H1 (cell line): ENCODE results near the gene ANK3.

ENCODE experiments used
- EGR1 ChIP-seq: IDR thresholded peaks from 2 replicates; pipeline ENCODE4 v1.6.1; 2011; ENCODE audit warnings: low read depth, low read length, borderline replicate concordance
- HDAC2 ChIP-seq, 2 experiments: fragments of 300-600 bp in 1 of 2; sonication (generic) in 1 of 2; IDR thresholded peaks; 2 replicates each; pipeline ENCODE4 v1.6.1; 2011 to 2012; ENCODE audit warnings: low read depth in 2 of 2, low read length in 2 of 2, mild to moderate bottlenecking in 2 of 2, moderate library complexity in 2 of 2, borderline replicate concordance in 1 of 2, inconsistent platforms in 1 of 2
- POLR2A ChIP-seq, 2 experiments: IDR thresholded peaks; 1 replicate in 1 of 2; 2 replicates in 1 of 2; pipeline ENCODE4 v1.6.1; 2011; ENCODE audit warnings: low read depth in 2 of 2, low read length in 2 of 2, mild to moderate bottlenecking in 2 of 2; ENCODE audit errors: control extremely low read depth in 1 of 2
- POLR2AphosphoS5 ChIP-seq: IDR thresholded peaks from 2 replicates; pipeline ENCODE4 v1.6.1; 2011; ENCODE audit warnings: low read depth, low read length
- SP4 ChIP-seq: IDR thresholded peaks from 2 replicates; pipeline ENCODE4 v1.6.1; 2012; ENCODE audit warnings: low read length, inconsistent platforms
- TCF12 ChIP-seq: IDR thresholded peaks from 2 replicates; pipeline ENCODE4 v1.6.1; 2011; ENCODE audit warnings: low read depth, mild to moderate bottlenecking, low read length
- TEAD4 ChIP-seq: IDR thresholded peaks from 2 replicates; pipeline ENCODE4 v1.6.1; 2012; ENCODE audit warnings: low read depth, low read length, inconsistent platforms, mixed read lengths
- YY1 ChIP-seq: IDR thresholded peaks from 2 replicates; pipeline ENCODE4 v1.6.1; 2011; ENCODE audit warnings: low read depth, mild to moderate bottlenecking, low read length
- TF ChIP-seq, protein P1 (sequence below): IDR thresholded peaks from 2 replicates; pipeline ENCODE4 v1.6.1; 2011; ENCODE audit warnings: low read length, improper control_type of control experiment
- TF ChIP-seq, protein P2 (sequence below), 3 experiments: IDR thresholded peaks; 1 replicate in 2 of 3; 2 replicates in 1 of 3; pipeline versions ENCODE4 v1.5.1 to v1.6.1; 2011; ENCODE audit warnings: low read length in 3 of 3, mild to moderate bottlenecking in 3 of 3, inconsistent platforms in 2 of 3, low read depth in 1 of 3, moderate library complexity in 1 of 3; ENCODE audit not compliant: insufficient read depth in 1 of 3; ENCODE audit errors: control extremely low read depth in 1 of 3

DNA sequence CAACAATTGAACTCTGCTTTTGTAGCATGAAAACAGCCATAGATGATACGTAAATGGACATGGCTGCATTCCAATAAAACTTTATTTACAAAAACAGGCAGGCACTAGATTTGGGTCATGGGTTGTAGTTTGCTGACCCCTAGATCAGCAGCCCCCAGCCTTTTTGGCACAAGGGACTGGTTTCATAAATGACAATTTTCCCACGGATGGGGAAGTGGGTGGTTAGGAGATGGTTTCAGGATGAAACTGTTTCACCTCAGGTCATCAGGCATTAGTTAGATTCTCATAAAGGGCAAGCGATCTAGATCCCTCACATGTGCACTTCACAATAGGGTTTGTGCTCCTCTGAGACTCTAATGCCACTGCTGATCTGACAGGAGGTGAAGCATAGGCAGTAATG is 16.5 kb upstream of the ANK3 start:
- TF ChIP-seq, protein P1, sequence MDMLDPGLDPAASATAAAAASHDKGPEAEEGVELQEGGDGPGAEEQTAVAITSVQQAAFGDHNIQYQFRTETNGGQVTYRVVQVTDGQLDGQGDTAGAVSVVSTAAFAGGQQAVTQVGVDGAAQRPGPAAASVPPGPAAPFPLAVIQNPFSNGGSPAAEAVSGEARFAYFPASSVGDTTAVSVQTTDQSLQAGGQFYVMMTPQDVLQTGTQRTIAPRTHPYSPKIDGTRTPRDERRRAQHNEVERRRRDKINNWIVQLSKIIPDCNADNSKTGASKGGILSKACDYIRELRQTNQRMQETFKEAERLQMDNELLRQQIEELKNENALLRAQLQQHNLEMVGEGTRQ, result no peak
- TF ChIP-seq TEAD4 (no peak), HDAC2 (IDR thresholded peaks at IDR 0.05; ENCODE audit: borderline replicate concordance in 1 of 2, low read depth in 2 of 2, low read length in 2 of 2) (no peak), TCF12 (no peak), POLR2AphosphoS5 (no peak), EGR1 (no peak), YY1 (no peak), SP4 (no peak), POLR2A (IDR thresholded peaks at IDR 0.05; ENCODE audit: control extremely low read depth in 1 of 2, low read depth in 2 of 2, low read length in 2 of 2) (no peak)
- TF ChIP-seq, protein P2, sequence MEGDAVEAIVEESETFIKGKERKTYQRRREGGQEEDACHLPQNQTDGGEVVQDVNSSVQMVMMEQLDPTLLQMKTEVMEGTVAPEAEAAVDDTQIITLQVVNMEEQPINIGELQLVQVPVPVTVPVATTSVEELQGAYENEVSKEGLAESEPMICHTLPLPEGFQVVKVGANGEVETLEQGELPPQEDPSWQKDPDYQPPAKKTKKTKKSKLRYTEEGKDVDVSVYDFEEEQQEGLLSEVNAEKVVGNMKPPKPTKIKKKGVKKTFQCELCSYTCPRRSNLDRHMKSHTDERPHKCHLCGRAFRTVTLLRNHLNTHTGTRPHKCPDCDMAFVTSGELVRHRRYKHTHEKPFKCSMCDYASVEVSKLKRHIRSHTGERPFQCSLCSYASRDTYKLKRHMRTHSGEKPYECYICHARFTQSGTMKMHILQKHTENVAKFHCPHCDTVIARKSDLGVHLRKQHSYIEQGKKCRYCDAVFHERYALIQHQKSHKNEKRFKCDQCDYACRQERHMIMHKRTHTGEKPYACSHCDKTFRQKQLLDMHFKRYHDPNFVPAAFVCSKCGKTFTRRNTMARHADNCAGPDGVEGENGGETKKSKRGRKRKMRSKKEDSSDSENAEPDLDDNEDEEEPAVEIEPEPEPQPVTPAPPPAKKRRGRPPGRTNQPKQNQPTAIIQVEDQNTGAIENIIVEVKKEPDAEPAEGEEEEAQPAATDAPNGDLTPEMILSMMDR (IDR thresholded peaks at IDR 0.05; ENCODE audit: control extremely low read depth in 1 of 3, insufficient read depth in 1 of 3, low read depth in 1 of 3, low read length in 3 of 3), result no peak
